HG02852 (cell line): Measurements from ENCODE around the gene CRYGS.
"Not testable (repeated sequence)": the region's sequence is repeated elsewhere in the genome, so short reads cannot be mapped to it uniquely, and the experiment has no call there.

ENCODE experiments used
- ATAC-seq: cut with Tn5 transposase; IDR thresholded peaks from one replicate; pipeline ENCODE4 v1.9.1; 2021; ENCODE audit warnings: mild to moderate bottlenecking, moderate library complexity; ENCODE audit not compliant: unreplicated experiment

Gene CRYGS

GRCh38 chr3:186544281-186544680, at the start of gene CRYGS:
Gene CRYGS, minus strand, starts transcription at chr3:186544380. Its CDS starts 54 bp downstream, at chr3:186544326.
- ATAC-seq = no peak

DNA sequence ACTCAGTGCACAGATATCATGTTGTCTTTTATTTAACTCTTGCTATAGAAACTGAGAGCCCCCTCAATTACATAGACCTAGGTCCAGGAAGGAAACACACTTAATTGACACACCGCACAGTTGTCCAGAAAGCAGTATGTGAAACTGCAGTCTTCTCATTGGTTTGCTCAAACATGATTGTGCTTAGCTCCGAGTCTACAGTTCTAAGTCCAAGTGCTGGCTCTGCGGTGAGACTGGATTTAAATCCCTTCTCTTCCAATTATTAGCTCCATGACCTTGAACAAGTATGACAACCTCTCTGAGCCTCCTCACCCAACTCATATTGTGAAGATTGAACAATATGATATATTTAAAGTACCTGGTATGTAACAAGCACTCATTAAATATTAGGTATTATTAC, 49.7 kb upstream of the CRYGS start:
- ATAC-seq = no peak

- no peak for ATAC-seq
Measured at GRCh38 chr3:186592682-186593081, 48.5 kb upstream of the CRYGS start.

DNA sequence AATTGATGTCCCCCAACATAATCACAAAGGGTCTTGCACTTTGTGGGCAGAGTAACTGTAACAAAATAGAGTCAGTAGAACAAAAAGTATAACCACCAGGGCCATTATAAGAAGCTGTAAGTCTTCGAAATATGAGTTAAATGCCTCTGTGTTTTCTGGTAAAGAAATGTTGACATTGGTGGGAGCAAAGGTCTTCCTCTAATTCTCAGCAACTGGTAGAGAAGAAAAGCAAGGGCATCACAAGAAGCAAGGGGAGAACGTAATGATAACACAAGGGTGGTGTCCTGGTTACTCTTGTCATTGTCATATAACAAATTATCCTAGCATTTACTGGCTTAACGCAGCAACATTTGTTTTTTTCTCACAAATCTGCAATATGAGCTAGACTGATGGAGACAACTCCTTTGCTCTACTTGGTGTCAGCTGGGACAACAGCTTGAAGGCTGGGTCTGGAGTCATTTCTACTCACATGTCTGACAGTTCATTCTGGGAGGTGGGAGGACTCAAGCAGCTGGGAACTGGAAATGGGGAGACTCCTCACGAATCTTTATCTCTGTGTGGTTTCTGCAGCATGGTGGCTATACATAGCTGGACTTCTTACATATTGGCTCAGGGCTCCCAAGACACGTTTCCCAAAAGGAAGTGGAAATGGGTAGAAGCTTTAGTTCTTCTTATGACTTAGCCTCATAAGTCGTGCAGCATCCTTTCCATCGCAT, 46.6 kb upstream of the CRYGS start:
- no peak for ATAC-seq

DNA sequence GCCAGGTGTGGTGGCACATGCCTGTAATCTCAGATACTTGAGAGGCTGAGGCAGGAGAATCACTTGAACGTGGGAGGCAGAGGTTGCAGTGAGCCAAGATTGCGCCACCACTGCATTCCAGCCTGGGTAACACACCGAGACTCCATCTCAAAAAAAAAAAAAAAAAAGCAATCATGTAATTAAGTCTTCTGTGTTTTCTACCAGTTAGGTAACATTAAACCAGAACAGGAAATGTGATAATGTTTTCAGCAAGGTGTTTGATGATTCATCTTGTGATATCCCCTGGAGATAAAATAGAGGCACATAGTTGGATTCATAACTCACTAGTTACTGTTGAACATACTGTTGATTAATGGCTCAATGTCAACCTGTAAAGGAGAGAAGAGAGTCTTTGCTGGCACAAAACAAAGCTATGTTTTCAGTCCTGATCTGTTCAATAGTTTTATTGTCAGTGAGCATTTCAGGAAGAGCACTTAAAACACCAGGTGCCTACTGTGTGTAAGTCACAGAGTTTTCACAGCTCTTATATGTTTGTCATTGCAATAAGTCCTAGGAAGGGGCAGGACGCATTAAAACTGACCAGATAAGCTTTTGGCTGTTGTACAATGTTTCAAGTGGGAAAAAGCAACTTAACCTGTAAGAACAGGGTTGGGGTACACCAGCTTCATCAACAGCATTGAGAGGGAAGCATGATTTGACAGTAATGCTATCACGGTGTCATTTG, 45.8 kb upstream of the CRYGS start:
- ATAC-seq = no peak

- no peak for ATAC-seq
Measured at GRCh38 chr3:186589121-186589520, 44.9 kb upstream of the CRYGS start.

DNA sequence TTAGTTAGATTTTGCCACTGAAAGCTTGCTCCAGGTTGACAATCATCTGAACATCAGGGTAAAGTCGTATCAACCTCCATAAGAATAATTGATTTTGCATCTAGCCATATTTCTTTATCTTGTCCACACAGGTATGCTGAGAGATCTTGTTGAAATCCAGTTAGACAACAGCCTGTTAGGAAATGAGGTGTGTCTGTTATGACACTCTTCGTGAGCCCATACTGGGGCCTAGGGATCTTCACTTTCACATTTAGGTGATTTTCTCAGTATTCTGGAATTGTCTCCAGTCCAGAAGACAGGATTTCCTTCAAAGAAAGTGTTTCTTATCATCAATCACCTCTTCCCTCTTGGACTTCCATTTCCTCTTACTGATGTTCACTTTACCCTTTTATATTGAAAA, 44.5 kb upstream of the CRYGS start:
- ATAC-seq = no peak

DNA sequence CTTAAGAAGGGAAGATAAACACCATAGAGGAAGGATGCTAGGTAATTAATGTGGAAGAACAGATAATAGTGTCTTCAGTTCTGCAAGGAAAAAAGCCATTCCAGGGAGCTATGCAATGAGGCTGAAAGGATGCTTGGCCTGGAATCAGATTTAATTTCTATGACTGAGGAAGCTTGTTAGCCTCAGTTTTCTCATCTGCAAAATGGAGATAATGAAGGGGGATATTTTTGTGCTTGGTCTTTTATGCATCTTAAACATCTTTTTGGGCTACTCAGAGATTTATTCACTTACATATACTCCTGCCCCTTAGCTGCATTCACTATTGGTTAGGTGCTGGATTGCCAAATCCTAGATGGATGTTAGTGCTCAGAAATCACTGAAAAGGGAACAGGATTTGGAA, 43.0 kb upstream of the CRYGS start:
- ATAC-seq = no peak

GRCh38 chr3:186586245-186586644, 42.1 kb upstream of the CRYGS start:
- ATAC-seq = not testable (repeated sequence)

- no peak for ATAC-seq
Measured at GRCh38 chr3:186583831-186584230, 39.7 kb upstream of the CRYGS start.

GRCh38 chr3:186582541-186582940, 38.4 kb upstream of the CRYGS start:
- ATAC-seq = no peak

DNA sequence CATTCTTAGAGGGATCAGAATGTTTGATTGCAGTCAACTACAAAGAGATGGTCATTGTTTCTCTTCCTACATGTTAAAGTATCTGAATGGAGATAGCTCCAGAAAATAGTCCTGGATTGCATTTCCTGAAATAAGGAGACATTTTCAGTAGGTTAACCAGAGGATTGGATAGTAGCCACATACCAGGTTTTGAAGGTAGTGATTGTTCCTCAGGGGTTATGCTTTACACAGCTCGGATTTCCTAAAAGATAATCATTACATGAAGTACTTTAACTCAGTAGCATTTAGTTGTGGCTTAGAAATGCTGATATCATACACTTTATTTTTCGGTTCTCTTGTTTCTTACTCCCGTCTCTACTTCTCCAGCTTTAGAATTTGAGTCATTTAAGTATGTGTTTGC, 36.6 kb upstream of the CRYGS start:
- no peak for ATAC-seq

- ATAC-seq = no peak
Measured at GRCh38 chr3:186577521-186577920, 33.3 kb upstream of the CRYGS start.

- no peak for ATAC-seq
Measured at GRCh38 chr3:186571644-186572013, 27.4 kb upstream of the CRYGS start.

DNA sequence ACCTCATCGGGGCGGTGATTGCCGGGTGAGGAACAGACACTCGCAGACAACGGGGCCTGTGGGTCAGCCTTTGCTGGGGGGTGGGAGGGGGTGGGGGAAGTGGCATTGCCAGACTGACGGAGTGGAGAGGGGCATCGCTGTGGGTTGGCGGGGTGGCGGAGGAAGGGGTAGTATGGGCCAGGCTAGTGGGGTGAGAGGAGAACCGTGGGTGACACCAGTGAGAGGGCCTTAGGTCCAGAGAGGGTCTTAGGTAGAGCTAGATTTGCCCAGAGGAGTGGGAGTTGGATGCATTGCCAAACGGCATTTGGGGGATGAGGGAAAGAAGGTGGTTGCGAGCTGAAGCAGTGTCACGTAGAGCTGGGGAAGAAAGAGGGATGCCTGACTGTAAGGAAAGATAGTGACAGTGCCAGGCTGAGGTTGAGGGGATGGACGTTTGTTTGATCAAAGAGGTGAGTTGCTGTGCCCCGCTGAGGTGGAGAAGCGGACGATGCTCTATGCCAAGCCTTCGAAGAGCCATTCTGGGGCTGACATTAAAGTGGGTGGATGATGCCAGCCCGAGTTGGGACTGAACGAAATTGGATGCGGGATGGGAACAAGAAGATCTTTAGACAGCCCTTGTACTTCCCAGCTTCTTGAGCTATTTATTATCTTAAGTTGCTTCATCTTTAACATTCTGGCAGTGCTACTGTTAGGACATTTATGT, 26.9 kb upstream of the CRYGS start:
- ATAC-seq = no peak

DNA sequence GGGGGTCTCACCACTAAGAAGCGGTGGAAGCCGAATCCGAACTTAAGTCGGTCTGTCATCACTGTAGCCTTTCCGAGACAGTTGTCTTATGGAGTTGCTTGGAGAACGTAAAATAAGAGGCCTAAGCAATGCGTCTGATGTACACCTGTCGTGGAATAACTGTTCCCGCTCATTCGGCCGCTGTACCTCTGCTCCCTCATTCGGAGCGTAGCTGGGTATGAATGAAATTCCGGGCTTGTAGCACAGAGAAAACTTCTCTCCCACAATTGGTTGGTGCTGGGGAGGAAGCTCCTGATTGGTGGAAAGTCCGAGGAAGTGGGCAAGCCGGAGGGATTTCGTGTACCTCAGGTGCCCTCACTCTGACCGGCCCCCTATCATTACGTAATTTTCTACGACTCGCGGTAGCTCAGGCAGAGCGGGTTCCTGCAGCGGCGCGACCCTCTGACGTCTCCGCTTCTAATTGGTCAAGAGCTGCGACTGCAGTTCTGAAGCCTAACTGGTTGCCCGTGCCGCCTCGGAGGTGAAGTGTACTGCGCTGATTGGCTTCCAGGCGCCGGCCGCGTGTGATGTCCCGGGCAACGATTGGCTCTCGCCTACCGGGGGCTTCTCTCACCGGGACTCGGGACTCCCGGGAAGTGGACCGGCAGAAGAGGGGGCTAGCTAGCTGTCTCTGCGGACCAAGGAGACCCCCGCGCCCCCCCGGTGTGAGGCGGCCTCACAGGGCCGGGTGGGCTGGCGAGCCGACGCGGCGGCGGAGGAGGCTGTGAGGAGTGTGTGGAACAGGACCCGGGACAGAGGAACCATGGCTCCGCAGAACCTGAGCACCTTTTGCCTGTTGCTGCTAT, 26.1 kb upstream of the CRYGS start, which contains the start of gene DNAJB11:
Gene DNAJB11, plus strand, starts transcription at position 625 of the 845 bp plus-strand sequence. Its CDS starts 178 bp downstream, at position 803.
- ATAC-seq = peak; percentile 87

GRCh38 chr3:186569779-186570095, 25.6 kb upstream of the CRYGS start:
- ATAC-seq = no peak

- not testable (repeated sequence) for ATAC-seq
Measured at GRCh38 chr3:186569361-186569760, 25.2 kb upstream of the CRYGS start.

- ATAC-seq = peak; percentile 42
Measured at GRCh38 chr3:186567072-186567921, 23.1 kb upstream of the CRYGS start, which contains the start of gene TBCCD1. Gene TBCCD1, minus strand, starts transcription at chr3:186567339. Its CDS starts 3,010 bp downstream, at chr3:186564329.

DNA sequence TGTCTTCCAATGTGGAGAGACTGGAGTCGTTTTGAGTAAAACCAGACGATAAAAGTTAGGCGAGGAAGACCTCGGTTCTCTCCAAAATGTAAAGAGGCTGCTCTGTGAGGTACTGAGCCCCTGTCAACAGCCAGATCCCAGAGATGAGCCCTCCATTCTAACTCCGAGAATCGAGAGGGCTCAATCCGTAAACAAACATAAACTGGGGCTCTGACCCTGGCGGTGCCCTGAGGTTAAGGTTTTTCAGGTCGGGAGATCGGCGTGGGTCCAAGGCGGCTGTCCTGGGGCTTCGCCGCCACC, 22.5 kb upstream of the CRYGS start:
- ATAC-seq = no peak
